ENCODE results near the gene RXRA. TPM values are rescaled to one million over a fixed set of nuclear protein-coding genes. Genes with fewer than 3 reads are reported as not detected.

RXRA gene
- total and polyA plus RNA-seq, 2 of the 13 experiments (the other 11 are each of a cell fraction or from before 2014, with no cell fraction given), result 18.9 to 29.2 TPM

- CTCF ChIA-PET (ENCODE audit: low intra/inter-chr PET ratio, low total read pairs), result no interaction called here
- Histone ChIP-seq H3K4me3 (replicated peaks in 1 of 3; ENCODE audit: insufficient read depth in 1 of 3, low read depth in 2 of 3, low read length in 3 of 3) (no peak overlapping the region), H3K9ac (ENCODE audit: insufficient read depth, low read depth, low read length) (no peak overlapping the region), H3K27ac (ENCODE audit: extremely low read length, insufficient read depth, low read length) (no peak overlapping the region), H4K20me1 (ENCODE audit: insufficient read depth, low read length) (peaks cover 52% of the 10 kb centered on the region), H2AFZ (ENCODE audit: low read length) (no peak overlapping the region), H3K79me2 (ENCODE audit: insufficient read depth, low read length) (peaks cover 65% of the 10 kb centered on the region), H3K36me3 (replicated peaks in 1 of 2; ENCODE audit: control insufficient read depth in 1 of 2, insufficient read depth in 2 of 2, low read length in 2 of 2) (no peaks in the 10 kb centered on the region), H3K4me2 (ENCODE audit: low read depth, low read length) (no peak overlapping the region), H3K27me3 (ENCODE audit: control insufficient read depth in 1 of 2, insufficient read depth in 2 of 2, low read length in 2 of 2) (no peaks in the 10 kb centered on the region), H3K4me1 (ENCODE audit: insufficient read depth, low read length) (peaks cover 71% of the 10 kb centered on the region), H3K9me3 (ENCODE audit: low read length) (no peaks in the 10 kb centered on the region)
- TF ChIP-seq CREM (IDR thresholded peaks at IDR 0.05) (no peak), CREM (CRISPR knock-in tag; IDR thresholded peaks at IDR 0.05) (no peak), HNRNPH1 (optimal IDR thresholded peaks at IDR 0.05; ENCODE audit: low read depth, low read length) (no peak), ZNF234 (CRISPR knock-in tag; conservative IDR thresholded peaks at IDR 0.05) (no peak), ZNF263 (CRISPR knock-in tag; IDR thresholded peaks at IDR 0.05) (no peak), ZNF441 (CRISPR knock-in tag; IDR thresholded peaks at IDR 0.05; ENCODE audit: borderline replicate concordance) (no peak), ZNF225 (CRISPR knock-in tag; IDR thresholded peaks at IDR 0.05) (no peak), SPEN (CRISPR knock-in tag; IDR thresholded peaks at IDR 0.05; ENCODE audit: low read depth) (no peak), POLR2AphosphoS5 (IDR thresholded peaks at IDR 0.05; ENCODE audit: low read depth, low read length) (no peak), ZNF383 (CRISPR knock-in tag; IDR thresholded peaks at IDR 0.05; ENCODE audit: borderline replicate concordance) (no peak), ARNTL (CRISPR knock-in tag; IDR thresholded peaks at IDR 0.05) (no peak)
- ATAC-seq (no peak), DNase-seq (ENCODE audit: low spot score) (no peak), FAIRE-seq (no peak)
- POLR2A ChIA-PET, result no interaction called here
- WGBS (ENCODE audit: low lambda C conversion rate), result 98% methylated on average over 10 of the region's 14 CpGs
- intact Hi-C loops (cut with micrococcal nuclease; ENCODE audit: unreplicated experiment), result loop anchor here (5.0 kb wide), 1 partner anchor 189 kb away; no protein-coding TSS in a partner anchor
- BruUV-seq (replicated peaks), result no TSS peak
- in situ Hi-C loops (cut with HindIII; ENCODE audit: extremely low pct_ligation_motif_present, low pct_unique_long_range_greater_than_20kb), result no loop called here
Measured at GRCh38 chr9:134360897-134361296, 34.6 kb downstream of the RXRA start.

DNA sequence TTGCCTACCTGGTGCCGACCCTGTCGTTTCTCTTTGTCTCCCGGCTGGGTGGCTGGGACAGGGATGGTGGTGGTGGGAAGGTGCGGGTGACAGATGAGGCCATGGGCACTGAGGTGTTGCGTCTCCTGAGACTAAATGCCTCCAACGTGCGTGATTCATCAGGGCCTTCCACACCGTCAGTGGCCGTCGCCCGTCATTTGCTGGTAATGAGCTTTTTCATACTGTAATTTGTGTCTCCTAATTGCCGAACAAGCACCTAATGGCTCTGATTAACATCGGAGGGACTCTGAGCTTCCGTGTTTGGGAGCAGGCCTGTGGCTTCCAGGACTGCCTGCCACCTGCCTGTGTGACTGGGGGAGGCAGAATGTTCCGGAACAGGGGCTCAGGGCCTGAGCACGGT lies 35.2 kb downstream of the RXRA start:
- no peaks in the 10 kb centered on the region for H3K27me3 ChIP-seq (ENCODE audit: control insufficient read depth in 1 of 2, insufficient read depth in 2 of 2, low read length in 2 of 2)
- no peak overlapping the region for H3K4me2 ChIP-seq (ENCODE audit: low read depth, low read length)
- ATAC-seq, result no peak
- no peak overlapping the region for H2AFZ ChIP-seq (ENCODE audit: low read length)
- FAIRE-seq, result no peak
- no peak overlapping the region for H3K9ac ChIP-seq (ENCODE audit: insufficient read depth, low read depth, low read length)
- H3K9me3 ChIP-seq (ENCODE audit: low read length), result no peaks in the 10 kb centered on the region
- DNase-seq (ENCODE audit: low spot score), result no peak
- ChIA-PET CTCF (ENCODE audit: low intra/inter-chr PET ratio, low total read pairs) (no interaction called here), POLR2A (interaction anchor here (1.3 kb wide), 1 partner anchor 33 kb away, joined by 3 read pairs; no protein-coding TSS in a partner anchor)
- in situ Hi-C loops (cut with HindIII; ENCODE audit: extremely low pct_ligation_motif_present, low pct_unique_long_range_greater_than_20kb) (no loop called here), intact Hi-C loops (cut with micrococcal nuclease; ENCODE audit: unreplicated experiment) (loop anchor here (5.0 kb wide), 1 partner anchor 189 kb away; no protein-coding TSS in a partner anchor)
- no peak overlapping the region for H3K27ac ChIP-seq (ENCODE audit: extremely low read length, insufficient read depth, low read length)
- peaks cover 65% of the 10 kb centered on the region for H3K79me2 ChIP-seq (ENCODE audit: insufficient read depth, low read length)
- no TSS peak for BruUV-seq (replicated peaks)
- no peaks in the 10 kb centered on the region for H3K36me3 ChIP-seq (replicated peaks in 1 of 2; ENCODE audit: control insufficient read depth in 1 of 2, insufficient read depth in 2 of 2, low read length in 2 of 2)
- H4K20me1 ChIP-seq (ENCODE audit: insufficient read depth, low read length), result peaks cover 47% of the 10 kb centered on the region
- TF ChIP-seq RXRA (CRISPR knock-in tag; IDR thresholded peaks at IDR 0.05) (no peak), CENPBD1 (CRISPR knock-in tag; IDR thresholded peaks at IDR 0.05; ENCODE audit: borderline replicate concordance, low read depth) (no peak), ZNF749 (CRISPR knock-in tag; IDR thresholded peaks at IDR 0.05; ENCODE audit: borderline replicate concordance) (no peak), TBX2 (CRISPR knock-in tag; IDR thresholded peaks at IDR 0.05; ENCODE audit: borderline replicate concordance) (no peak), ZNF589 (CRISPR knock-in tag; conservative IDR thresholded peaks at IDR 0.05) (no peak), MAX (IDR thresholded peaks at IDR 0.05) (no peak), RNF2 (conservative IDR thresholded peaks at IDR 0.05; ENCODE audit: low read depth) (no peak), NCOA5 (CRISPR knock-in tag; IDR thresholded peaks at IDR 0.05) (no peak), ERF (CRISPR knock-in tag; IDR thresholded peaks at IDR 0.05) (no peak)
- H3K4me3 ChIP-seq (replicated peaks in 1 of 3; ENCODE audit: insufficient read depth in 1 of 3, low read depth in 2 of 3, low read length in 3 of 3), result no peak overlapping the region
- 95% methylated on average over 11 of the region's 16 CpGs for WGBS (ENCODE audit: low lambda C conversion rate)
- H3K4me1 ChIP-seq (ENCODE audit: insufficient read depth, low read length), result peaks cover 69% of the 10 kb centered on the region
